Breast epithelium (tissue), 4 donors: ENCODE measurements around the gene MDC1. TPM values are rescaled to one million over a fixed set of nuclear protein-coding genes. Genes with fewer than 3 reads are reported as not detected.
"Not testable (repeated sequence)": the region's sequence is repeated elsewhere in the genome, so short reads cannot be mapped to it uniquely, and the experiment has no call there.

Source experiments
- DNase-seq, 2 donors: peaks; one replicate each; pipeline ENCODE4 v3.0.0-alpha.2; 2019; ENCODE audit warnings: low spot score in 2 of 2
- H3K27ac ChIP-seq, 2 donors: fragments of 200-600 bp; sonication (generic) in 1 of 2; one replicate each; pipeline ENCODE4 v1.5.1; 2016 to 2019; ENCODE audit warnings: mild to moderate bottlenecking in 1 of 2
- H3K27me3 ChIP-seq, 2 donors: fragments of 200-600 bp; sonication (generic) in 1 of 2; one replicate each; pipeline versions ENCODE4 v1.5.1 to v1.6.0; 2017 to 2019; ENCODE audit warnings: control low read depth in 1 of 2, mild to moderate bottlenecking in 1 of 2
- H3K36me3 ChIP-seq: fragments of 200-600 bp; one replicate; pipeline ENCODE4 v1.5.1; 2019
- H3K4me1 ChIP-seq, 2 donors: fragments of 200-600 bp; sonication (generic); one replicate each; pipeline ENCODE4 v1.5.1; 2016 to 2019; ENCODE audit warnings: control low read depth in 1 of 2
- H3K4me3 ChIP-seq, 3 donors: fragments of 200-600 bp; sonication (generic); 1 replicate in 2 of 3; 2 replicates in 1 of 3; pipeline ENCODE4 v1.5.1; 2016 to 2019; ENCODE audit warnings: mild to moderate bottlenecking in 3 of 3, moderate library complexity in 2 of 3
- H3K9me3 ChIP-seq, 2 donors: fragments of 200-600 bp; sonication (generic) in 1 of 2; one replicate each; pipeline ENCODE4 v1.5.1; 2016 to 2019; ENCODE audit warnings: control low read depth in 1 of 2
- CTCF ChIP-seq, 3 donors: fragments of 450-650 bp; IDR thresholded peaks; one replicate each; pipeline ENCODE4 v1.5.1; 2016 to 2017; ENCODE audit warnings: antibody characterized with exemption in 3 of 3, mild to moderate bottlenecking in 3 of 3, moderate library complexity in 3 of 3
- POLR2A ChIP-seq: fragments of 450-650 bp; IDR thresholded peaks from one replicate; pipeline ENCODE4 v1.6.1; 2016; ENCODE audit warnings: antibody characterized with exemption, mild to moderate bottlenecking, moderate library complexity
- POLR2AphosphoS5 ChIP-seq, 3 donors: sonication (generic); formaldehyde crosslinking; IDR thresholded peaks; one replicate each; pipeline ENCODE4 v1.6.1; 2017; ENCODE audit warnings: antibody characterized with exemption in 3 of 3
- intact Hi-C: fragments of 100-400 bp; cut with DNase I; formaldehyde crosslinking; loops from one replicate; pipeline ENCODE4 v1.15.1; 2023; ENCODE audit warnings: low total_unique reads
- total RNA-seq, 3 donors: library from RNA; depleted of rRNA; stranded (reverse); fragments of >200 nt; gene quantifications; one replicate each; pipeline ENCODE4 v1.1.0, GENCODE V29; 2016

Gene MDC1
- total RNA-seq, 3 donors from 2014 or later: 8.5 to 14.9 (median 13.4) TPM

GRCh38 chr6:30759575-30760239, 42.6 kb upstream of the MDC1 start:
- Histone ChIP-seq H3K4me1 (peaks cover 0 to 4% of the 10 kb centered on the region in 2 donors), H3K9me3 (no peaks in the 10 kb centered on the region), H3K27ac (no peak overlapping the region), H3K4me3 (no peak overlapping the region), H3K27me3 (no peaks in the 10 kb centered on the region), H3K36me3 (no peaks in the 10 kb centered on the region)
- no peak for DNase-seq
- TF ChIP-seq POLR2AphosphoS5 (IDR thresholded peaks at IDR 0.05) (no peak), CTCF (IDR thresholded peaks at IDR 0.05) (no peak), POLR2A (no peak)
- intact Hi-C loops: loop anchor here (10.0 kb wide), 1 partner anchor 55 kb away; no protein-coding TSS in a partner anchor

- Histone ChIP-seq H3K27me3 (no peaks in the 10 kb centered on the region), H3K4me3 (no peak overlapping the region), H3K4me1 (peaks cover 0 to 15% of the 10 kb centered on the region in 2 donors), H3K36me3 (no peaks in the 10 kb centered on the region), H3K27ac (no peak overlapping the region), H3K9me3 (no peaks in the 10 kb centered on the region)
- DNase-seq: no peak
- intact Hi-C loops: no loop called here
- TF ChIP-seq POLR2A: no peak
Observed at GRCh38 chr6:30757261-30757904, 40.3 kb upstream of the MDC1 start.

DNA sequence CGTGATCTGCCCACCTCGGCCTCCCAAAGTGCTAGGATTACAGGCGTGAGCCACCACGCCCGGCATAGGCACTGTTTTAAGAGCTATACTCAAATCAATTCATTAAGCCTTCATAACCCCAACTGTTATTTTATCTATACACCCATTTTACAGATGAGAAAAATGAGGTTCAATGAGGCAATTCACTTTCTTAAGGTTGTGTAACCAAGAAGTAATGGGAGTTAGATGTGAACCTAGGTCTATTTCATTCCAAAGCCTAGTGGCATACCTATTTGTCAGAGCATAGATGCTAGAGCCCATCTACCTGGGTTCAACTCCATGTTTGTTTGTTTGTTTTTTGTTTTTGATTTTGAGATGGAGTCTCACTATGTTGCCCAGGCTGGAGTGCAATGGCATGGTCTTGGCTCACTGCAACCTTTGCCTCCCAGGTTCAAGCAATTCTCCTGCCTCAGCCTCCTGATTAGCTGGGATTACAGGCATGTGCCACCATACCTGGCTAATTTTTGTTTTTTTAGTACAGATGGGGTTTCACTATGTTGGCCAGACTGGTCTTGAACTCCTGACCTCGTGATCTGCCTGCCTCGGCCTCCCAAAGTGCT, 39.4 kb upstream of the MDC1 start:
- H3K4me1 ChIP-seq: peaks cover 0 to 23% of the 10 kb centered on the region in 2 donors
- H3K9me3 ChIP-seq, H3K27ac ChIP-seq, DNase-seq, H3K4me3 ChIP-seq, H3K36me3 ChIP-seq, H3K27me3 ChIP-seq, intact Hi-C loops: not testable (repeated sequence)

DNA sequence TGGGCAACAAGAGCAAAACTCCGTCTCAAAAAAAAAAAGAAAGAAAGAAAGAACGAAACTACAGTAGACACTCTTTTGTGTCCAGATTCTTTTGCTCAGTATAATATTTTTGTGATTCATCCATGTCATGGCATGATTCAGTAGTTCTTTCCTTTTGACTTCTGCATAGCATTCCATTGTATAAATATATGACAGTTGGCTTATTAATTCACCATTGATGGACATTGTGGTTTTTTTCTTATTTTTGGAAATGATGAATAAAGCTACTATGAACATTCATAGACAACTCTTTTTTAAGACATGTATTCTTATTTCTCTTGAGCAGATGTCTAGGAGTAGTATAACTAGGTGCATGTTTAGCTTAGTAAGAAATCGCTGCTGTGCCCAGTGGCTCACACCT, 37.5 kb upstream of the MDC1 start:
- no peak for DNase-seq
- H3K4me3 ChIP-seq: no peak overlapping the region
- H3K27ac ChIP-seq: peak overlapping the region in 1 of 2 donors; percentile 97
- TF ChIP-seq POLR2AphosphoS5 (IDR thresholded peaks at IDR 0.05) (no peak), POLR2A (no peak), CTCF (IDR thresholded peaks at IDR 0.05) (no peak)
- H3K36me3 ChIP-seq: no peaks in the 10 kb centered on the region
- intact Hi-C loops: no loop called here
- H3K9me3 ChIP-seq: no peaks in the 10 kb centered on the region
- no peaks in the 10 kb centered on the region for H3K27me3 ChIP-seq
- H3K4me1 ChIP-seq: peaks cover 0 to 26% of the 10 kb centered on the region in 2 donors

GRCh38 chr6:30752157-30752927, 35.3 kb upstream of the MDC1 start:
- Histone ChIP-seq H3K4me3 (no peak overlapping the region), H3K27ac (peak overlapping the region; percentile 88 to 97), H3K9me3 (no peaks in the 10 kb centered on the region), H3K27me3 (no peaks in the 10 kb centered on the region), H3K4me1 (peaks cover 0 to 40% of the 10 kb centered on the region in 2 donors), H3K36me3 (no peaks in the 10 kb centered on the region)
- intact Hi-C loops: no loop called here
- TF ChIP-seq POLR2A (no peak), POLR2AphosphoS5 (IDR thresholded peaks at IDR 0.05) (peak; percentile 62 to 82 (median 71)), CTCF (IDR thresholded peaks at IDR 0.05) (no peak)
- peak; percentile 97 to 98 for DNase-seq
